ENCODE data around the gene DRG2.

GRCh38 chr17:18156171-18156975, 68.6 kb downstream of the DRG2 start:
- TF ChIP-seq ZBTB21 (CRISPR knock-in tag; IDR thresholded peaks at IDR 0.05): no peak
- no peak for TF ChIP-seq BORCS8-MEF2B (CRISPR knock-in tag; IDR thresholded peaks at IDR 0.05)
- TF ChIP-seq ZBTB7A (CRISPR knock-in tag; IDR thresholded peaks at IDR 0.05): no peak
- TF ChIP-seq ZFX (CRISPR knock-in tag; IDR thresholded peaks at IDR 0.05; ENCODE audit: low read depth): no peak
- no peak for TF ChIP-seq TCF7L2 (IDR thresholded peaks at IDR 0.05; ENCODE audit: low read depth, low read length)
- TF ChIP-seq PBX2 (CRISPR knock-in tag; IDR thresholded peaks at IDR 0.05): no peak
- TF ChIP-seq ZNF180 (CRISPR knock-in tag; IDR thresholded peaks at IDR 0.05; ENCODE audit: borderline replicate concordance, low read depth): no peak
- no peak for TF ChIP-seq USF2 (IDR thresholded peaks at IDR 0.05; ENCODE audit: low read depth, low read length)
- no peak for TF ChIP-seq USF2 (CRISPR knock-in tag; IDR thresholded peaks at IDR 0.05; ENCODE audit: borderline replicate concordance)
- TF ChIP-seq ZNF660 (CRISPR knock-in tag; IDR thresholded peaks at IDR 0.05; ENCODE audit: borderline replicate concordance, low read depth): no peak
- no peak for TF ChIP-seq FOXM1 (CRISPR knock-in tag; IDR thresholded peaks at IDR 0.05)
- TF ChIP-seq NCOA2 (CRISPR knock-in tag; IDR thresholded peaks at IDR 0.05): no peak

Data from HepG2 (cell line).